GM18520 (cell line): ENCODE results near the gene KIF5A.

ENCODE experiments used
- ATAC-seq: cut with Tn5 transposase; IDR thresholded peaks from one replicate; pipeline ENCODE4 v1.9.1; 2021; ENCODE audit not compliant: unreplicated experiment

The KIF5A gene

DNA sequence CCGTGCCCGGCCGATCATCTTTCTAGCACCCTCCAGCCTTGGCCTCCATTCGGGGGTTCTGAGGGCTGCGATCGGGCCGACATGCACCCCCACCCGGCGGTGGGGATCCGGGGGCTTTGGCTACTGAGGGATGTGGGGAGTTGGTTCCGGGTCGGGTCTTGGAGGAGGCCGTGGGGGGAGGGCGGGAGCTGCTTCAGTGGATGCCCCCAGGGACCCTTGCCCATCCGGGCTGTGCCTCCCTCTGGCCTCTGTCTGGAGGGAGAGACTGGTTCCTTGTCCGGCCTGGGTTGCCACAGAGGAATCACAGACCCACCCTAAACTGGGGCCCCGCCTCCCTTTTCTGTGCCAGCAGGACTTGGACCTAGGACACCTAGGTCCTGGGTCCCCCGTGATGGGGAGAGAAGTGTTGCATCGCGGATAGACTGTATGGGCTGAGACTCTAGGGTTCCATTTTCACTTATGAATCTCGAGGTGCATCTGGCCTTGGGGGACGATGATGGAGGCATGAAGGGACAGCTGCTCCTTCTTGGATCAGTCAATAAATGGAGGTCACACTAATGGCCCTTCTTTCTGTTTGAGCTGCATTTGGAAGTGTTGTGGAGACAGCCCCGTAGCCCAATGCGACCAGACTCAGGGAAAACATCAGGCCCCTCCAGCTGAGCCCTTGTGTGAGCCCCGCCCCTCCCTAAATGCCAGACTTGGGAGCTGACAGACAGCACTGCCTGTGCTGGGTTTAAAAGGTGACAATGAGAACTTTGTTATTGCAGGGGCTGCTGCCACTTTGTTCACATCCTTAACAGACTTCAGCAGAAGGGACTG lies 55.4 kb downstream of the KIF5A start:
- ATAC-seq, result no peak

DNA sequence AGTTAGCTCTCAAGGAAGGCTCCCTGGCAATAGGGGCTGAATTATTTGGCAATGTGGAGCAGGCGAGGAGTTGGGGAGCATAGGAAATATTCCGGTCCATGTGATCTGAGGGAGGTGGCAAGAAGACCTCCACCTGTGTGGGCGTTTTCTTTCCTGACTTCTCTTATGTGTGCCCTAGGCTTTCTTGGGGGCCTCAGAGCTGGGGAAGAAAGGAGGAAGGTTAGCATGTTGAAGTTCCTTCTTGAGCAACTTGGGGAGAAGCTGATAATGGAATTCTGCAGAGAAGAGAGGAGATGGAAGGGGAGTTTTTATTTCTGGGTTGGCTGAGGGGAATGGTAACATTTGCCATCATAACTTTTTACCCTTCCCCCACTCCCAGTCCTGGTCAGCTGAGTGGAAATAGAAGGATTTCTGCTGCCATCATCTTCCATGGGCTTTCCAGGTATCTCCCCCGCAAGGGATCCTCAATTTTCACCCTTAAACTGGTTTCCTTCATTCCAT lies 56.0 kb downstream of the KIF5A start:
- ATAC-seq, result no peak

DNA sequence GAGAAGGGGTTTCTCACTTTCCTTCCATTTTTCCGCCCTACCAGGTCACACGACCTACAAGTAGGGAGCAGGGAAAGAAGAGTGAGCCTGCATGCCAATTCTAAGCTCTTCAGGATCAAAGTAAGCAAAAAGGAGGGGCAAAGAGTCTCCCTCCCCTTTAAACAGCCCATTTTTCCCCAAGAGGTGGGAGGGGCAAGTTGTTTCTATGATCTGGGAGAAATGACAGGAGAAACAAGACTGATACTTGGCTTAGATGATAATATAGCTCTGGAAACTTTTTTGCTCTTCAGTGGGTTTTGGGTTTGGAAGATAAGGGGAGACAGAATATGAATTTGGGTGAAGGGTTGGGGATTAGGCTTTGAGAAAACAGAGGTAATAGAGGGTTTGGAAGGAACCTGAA lies 56.6 kb downstream of the KIF5A start:
- ATAC-seq, result no peak

DNA sequence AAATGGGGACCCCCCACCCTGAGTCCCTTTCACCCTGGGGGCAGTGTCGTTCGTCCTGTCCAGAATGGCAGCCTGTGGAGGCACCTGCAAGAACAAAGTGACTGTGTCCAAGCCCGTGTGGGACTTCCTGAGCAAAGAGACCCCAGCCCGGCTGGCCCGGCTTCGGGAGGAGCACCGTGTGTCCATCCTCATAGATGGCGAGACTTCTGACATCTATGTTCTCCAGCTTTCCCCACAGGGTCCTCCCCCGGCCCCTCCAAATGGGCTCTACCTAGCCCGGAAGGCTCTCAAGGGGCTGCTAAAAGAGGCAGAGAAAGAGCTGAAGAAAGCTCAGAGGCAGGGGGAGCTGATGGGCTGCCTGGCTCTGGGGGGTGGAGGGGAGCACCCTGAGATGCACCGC lies 57.0 kb downstream of the KIF5A start:
- ATAC-seq, result no peak

DNA sequence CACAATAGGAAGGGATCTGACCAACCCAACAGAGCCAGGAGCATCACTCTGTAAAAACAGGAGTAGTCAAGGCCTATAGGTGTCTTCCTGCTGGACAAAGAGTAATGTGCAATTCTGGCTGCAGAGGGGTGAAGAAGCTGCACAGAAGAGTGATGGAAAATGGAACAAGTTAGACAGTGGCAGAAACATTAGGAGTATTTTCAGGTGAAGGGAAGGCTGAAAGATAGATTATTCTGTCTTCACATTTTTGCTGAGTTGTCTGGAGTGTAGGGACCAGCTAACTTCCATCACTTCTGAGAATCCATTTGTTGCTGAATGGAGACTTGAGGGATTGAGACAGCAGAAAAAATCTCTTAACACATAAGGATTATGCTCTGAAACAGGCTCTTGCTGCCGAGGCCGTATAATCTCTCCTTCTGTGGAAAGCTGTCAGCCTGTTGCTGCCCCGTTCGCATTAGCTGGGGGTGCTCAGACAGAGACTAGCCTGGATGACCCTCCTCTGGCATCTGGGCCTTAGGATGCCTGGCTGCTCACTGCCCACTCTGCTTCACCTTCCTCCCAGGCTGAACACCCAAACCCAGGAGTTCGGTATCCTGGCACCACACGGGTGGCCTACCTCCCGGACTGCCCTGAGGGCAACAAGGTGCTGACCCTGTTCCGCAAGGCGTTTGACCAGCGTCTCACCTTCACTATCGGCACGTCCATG lies 58.3 kb downstream of the KIF5A start:
- ATAC-seq, result no peak

DNA sequence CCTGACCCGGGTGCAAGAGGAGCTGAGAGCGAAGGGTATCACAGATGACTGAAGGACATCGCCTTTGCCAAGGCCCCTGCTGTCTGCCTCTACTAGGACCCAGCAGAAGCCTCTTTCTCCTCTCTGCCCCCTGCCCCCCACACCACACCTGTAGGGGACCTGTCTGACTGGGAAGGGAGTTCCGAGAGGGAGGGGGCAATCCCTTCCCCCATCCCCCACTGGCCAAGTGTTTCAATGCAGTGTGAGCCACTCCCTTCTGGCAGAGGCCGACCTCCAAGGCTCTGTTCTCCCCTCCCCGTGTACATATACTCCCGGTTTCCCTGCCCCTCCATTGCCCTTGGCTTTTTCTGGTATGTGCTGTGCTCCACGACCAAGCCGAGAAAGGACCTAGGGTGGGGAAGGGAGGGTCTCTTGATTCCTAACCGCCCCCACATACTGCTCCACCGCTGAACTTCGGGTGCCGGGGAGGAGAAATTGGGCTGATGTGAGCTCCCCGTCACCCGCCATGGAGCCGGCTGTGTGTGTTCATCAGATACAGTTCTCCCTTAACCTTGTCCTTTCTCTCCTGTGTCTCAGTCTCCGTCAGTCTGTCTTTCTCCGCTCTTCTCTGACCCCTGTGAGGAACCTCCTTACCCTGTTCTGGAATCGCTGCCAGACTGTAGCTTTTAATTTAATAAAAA lies 59.4 kb downstream of the KIF5A start:
- no peak for ATAC-seq

DNA sequence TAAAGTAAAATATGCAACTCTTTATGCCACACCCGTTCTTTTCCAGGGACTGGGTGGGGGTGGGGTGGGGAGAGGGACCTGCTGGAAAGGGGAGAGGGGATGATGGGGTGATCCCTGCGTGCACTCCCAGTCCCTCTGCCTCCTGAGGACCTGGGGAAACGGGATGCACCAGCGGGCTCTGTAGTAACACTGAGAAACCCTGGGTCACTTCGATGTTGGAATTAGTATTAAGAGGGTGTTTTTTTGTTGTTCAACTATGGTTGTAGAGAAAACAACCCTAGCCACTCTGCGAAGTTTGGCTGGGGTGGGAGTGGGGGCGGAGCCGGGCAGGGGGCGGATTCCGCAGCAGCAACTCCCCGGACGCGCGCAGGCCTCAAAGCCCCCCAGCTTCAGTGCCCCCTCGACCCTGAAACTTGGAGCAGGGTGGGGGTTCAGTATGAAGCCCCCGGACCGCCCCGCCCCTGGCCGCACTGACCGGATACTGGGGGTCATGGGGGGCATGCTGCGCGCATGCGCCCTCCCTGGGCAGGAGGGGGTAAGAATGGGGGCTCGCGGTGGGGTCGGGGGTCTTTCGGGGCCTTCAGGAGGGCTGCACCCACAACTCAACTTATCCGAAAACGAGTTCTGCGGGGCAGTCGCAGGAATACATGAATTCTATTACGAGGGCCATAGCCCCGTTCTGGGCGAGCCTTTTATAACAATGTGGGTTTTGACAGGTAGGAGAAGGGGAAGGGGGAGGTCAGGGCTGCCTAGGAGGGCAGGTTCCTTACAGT lies 60.1 kb downstream of the KIF5A start:
- no peak for ATAC-seq

DNA sequence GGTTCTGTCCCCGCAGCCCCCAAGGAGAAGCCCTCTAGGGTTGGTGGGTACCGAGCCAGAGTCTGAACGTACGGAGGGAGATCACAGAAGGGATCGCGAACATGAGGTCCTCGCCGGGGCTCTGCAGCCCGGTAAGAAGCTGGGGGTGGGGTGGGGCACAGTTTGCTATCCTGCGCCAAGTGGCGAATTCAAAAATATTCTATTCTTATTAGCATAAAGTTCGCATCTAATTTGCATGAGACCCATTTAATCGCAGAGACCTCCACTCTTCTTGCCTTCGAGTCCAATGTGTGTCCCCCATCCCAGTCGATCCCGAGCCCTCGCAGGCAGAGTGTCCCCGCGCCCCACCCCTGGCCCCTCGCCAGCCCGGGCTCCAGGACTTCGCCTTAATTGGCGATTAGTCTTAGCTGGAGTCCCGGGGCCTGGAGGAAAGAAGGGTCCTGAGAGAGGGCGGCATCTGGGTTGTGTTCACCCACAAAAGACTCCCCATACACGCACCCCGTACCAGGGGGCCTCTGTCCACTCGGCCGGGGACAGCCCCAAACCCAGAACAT lies 60.8 kb downstream of the KIF5A start:
- no peak for ATAC-seq

DNA sequence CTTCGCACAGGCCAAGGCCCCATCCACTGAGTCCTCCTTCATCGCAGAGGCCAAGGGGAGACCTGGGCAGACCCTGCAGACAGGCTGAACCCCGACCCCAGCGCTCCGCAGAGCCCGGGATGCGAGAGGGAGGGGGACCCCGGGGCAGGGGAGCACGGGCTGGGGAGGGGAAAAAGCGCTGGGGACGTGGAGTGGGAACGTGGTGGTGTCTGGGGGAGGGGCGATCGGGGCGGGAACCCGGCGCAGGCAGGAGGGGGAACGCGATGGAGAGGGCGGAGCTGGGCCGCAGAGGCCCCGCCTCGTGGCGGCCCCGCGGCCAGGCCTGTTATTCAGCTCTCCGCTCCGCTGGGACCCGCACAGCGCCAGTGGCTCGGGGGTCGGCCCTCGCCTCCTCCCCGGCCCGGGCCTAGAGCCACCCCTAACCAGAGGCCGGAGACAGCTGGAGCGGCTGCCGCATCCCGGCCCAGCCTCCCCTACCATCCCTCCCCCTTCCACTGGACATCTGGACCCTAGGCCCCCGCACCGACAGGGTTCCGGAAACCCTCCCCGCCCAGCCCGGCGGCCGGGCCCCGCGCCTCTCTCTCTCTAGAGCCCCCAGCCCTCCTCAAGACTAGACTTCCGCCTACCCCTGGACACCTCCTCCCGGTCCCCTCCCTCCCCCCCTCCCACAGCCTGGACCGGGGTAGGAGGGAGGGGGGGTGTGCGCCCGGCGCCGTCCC lies 61.4 kb downstream of the KIF5A start, which contains the start of gene ARHGEF25:
Gene ARHGEF25 (plus strand): TSS at position 328 of the 719 bp plus-strand sequence. CDS start 460 bp downstream, outside the sequence.
- ATAC-seq, result no peak

DNA sequence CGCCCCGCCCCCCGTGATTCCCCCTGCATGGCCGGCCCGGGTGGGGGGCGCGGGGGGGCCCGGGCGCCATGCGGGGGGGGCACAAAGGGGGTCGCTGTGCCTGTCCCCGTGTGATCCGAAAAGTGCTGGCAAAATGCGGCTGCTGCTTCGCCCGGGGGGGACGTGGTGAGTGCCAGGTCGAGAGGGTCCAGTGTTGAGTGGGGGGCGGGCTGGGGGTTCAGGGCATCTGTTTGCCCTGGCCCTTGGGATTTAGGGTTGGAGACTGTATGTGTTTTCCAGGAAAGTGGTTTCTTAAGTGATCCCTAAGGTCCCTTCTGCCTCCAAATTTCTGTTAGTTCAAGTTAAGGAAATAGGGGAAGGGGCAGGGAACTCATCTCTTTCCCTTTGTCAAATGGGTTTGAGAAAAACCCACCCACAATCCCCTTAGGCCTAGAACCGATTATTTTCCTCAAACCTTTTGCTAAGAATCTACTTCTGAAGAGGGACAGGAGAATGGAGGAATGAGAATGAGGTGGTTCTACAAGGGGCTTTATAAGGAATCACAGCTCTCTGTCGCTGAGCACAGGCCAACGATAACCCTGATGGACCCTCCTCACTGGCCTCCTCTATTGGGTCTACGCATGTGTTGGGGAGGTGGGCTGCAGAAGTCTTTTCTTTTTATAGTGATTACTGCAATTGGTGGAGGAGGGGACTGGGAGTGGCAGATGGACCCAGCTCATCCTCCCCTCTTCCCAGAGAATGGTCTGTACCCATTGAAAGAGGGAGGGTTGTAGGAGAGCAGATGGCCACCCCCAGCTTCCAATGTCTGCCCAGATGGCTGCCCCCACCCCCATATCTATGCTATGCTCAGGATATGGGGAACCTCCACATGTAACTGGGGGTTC lies 62.2 kb downstream of the KIF5A start:
- ATAC-seq, result no peak

DNA sequence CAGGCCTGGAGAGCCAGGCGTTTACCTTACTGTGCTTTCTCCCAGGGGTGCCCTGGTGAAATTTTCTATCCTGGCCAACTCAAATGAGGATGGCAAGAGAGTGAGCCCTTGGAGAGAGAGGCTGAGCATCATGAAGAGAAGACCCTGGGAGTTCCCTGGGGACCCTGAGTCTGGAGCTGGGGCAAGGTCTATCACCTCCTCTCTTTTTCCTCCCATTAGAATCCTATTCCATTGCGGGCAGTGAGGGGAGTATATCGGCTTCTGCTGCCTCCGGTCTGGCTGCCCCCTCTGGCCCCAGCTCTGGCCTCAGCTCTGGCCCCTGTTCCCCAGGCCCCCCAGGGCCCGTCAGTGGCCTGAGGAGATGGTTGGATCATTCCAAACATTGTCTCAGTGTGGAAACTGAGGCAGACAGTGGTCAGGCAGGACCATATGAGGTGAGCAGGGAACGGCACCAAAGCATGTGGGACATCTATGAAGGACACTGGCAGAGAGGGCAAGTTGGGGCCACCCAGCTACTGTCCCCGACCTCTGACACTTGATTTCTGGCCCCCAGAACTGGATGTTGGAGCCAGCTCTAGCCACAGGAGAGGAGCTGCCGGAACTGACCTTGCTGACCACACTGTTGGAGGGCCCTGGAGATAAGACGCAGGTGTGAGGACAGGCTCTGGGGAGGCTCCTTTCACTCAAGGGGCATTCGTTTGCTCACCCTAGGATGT lies 63.0 kb downstream of the KIF5A start:
- ATAC-seq, result no peak

DNA sequence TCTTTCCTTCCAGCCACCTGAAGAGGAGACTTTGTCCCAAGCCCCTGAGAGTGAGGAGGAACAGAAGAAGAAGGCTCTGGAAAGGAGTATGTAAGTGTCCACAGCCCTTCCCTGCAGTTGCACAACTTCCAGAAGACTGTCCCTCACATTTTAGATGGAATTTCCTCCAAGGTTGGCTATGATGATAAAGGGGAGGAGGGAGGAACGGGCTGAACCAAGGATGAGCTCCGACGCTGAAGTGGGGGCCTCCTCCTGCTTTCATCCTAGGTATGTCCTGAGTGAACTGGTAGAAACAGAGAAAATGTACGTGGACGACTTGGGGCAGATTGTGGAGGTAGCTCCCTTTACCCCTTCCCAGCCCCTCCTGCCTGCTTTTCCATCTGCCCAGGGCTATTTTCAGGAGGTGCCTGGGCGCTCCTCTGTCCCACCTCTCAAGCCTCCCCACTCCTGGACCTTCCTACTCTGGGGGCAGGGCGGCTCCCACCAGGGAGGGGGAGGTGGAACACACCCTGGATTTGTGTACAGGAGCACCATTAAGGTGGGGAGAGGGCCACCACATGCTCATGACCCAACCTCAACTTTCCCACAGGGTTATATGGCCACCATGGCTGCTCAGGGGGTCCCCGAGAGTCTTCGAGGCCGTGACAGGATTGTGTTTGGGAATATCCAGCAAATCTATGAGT lies 63.7 kb downstream of the KIF5A start:
- no peak for ATAC-seq

DNA sequence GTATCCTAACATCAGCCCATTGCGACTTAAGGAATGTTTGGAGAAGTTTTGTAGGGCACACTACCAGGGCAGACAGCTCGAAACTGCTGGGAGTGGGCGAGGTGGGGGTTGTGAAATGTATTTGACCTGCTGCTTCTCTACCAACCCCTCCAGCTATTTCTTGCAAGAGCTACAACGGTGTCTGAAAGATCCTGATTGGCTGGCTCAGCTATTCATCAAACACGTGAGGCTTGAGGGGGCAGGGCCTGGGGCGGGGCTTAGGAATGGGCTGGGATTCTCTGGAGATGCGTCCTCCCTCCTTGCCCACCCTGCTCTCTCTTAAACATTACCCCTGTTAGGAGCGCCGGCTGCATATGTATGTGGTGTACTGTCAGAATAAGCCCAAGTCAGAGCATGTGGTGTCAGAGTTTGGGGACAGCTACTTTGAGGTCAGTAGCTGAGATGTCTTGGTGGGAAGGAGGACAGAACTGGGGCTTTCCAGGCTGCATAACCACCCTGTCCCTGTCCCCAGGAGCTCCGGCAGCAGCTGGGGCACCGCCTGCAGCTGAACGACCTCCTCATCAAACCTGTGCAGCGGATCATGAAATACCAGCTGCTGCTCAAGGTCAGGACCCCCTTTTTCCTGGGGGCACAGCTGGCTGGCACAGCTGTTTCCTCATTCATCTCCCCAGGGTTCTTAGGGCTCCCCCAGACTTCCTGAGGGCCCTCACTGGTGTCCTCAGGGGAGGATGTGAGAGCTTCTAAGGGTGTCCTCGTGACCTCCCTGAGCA lies 64.5 kb downstream of the KIF5A start:
- peak; percentile 51 for ATAC-seq

DNA sequence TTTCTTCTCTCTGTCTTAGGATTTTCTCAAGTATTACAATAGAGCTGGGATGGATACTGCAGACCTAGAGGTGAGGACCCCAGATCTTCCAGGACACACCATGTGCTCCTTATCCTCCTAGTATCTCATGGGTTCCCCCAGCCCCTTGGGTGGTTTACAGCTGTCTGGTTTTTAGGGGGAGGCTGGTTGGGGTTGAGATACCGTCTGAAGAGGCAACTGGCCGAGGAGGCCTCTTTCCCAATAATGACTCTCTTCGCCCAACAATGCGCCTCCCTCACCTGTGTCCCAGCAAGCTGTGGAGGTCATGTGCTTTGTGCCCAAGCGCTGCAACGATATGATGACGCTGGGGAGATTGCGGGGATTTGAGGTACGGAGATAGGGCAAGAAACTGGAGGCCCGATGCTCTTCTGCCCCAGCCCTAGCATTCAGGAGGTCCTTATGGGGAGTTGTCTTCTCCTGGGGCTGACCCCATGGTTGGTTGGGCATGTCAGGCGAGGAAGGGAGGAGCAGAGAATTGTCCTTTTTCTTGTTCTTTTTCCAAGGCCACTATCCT lies 65.2 kb downstream of the KIF5A start:
- ATAC-seq, result no peak

DNA sequence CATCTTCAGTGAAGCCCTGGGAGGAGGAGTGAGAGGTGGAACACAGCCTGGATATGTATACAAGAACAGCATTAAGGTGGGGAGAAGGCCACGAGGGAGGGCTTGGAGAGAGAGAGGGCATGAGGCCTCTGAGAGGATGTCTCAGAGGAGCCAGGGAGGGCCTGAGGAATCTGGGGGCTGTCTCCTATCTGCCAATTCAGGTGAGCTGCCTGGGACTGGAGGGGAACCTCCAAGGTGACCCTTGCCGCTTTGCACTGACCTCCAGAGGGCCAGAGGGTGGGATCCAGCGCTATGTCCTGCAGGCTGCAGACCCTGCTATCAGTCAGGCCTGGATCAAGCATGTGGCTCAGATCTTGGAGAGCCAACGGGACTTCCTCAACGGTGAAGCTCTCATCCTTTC lies 65.8 kb downstream of the KIF5A start:
- no peak for ATAC-seq

DNA sequence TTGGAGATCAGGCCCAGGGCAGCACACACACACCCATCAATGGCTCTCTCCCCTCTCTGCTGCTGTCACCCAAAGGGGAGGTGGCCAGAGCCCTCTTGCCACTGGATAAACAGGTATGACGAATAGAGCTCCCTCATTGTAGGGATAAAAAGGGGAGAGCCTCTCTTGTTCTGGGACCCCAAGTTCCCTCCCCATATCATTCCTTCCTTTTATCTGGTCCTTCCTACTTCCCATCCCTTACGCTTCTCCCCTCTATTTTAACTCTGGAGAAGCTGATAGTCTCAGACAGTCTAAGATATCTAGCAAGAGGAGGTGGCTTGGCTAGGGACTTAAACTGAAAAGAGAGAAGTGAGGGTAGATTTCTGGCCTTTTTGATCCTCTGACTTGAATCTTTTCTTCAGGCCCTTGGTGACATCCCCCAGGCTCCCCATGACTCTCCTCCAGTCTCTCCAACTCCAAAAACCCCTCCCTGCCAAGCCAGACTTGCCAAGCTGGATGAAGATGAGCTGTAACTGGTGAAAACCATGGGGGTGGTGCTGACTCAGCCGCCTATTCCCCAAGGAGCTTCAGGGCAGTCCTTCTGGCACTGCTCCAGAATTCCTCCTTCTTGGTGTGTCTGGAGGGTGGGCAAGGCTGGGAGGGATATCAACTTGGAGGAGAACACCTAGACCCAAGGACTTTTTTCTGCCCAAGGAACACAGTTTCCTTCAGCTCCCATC lies 66.7 kb downstream of the KIF5A start:
- ATAC-seq, result no peak
